Hematopoietic multipotent progenitor cell treated with erythropoietin and hydrocortisone succinate and interleukin-3 and kit ligand, for 6 days (in vitro differentiated cells): ENCODE measurements around the gene CACNA1C.

ENCODE experiments used
- DNase-seq: peaks from one replicate; pipeline ENCODE4 v3.0.0-alpha.2; 2015

CACNA1C gene

GRCh38 chr12:2374092-2374906 is 321.5 kb downstream of the CACNA1C start:
- DNase-seq, result no peak

- no peak for DNase-seq
Measured at GRCh38 chr12:2375871-2376270, 323.1 kb downstream of the CACNA1C start.

GRCh38 chr12:2376908-2377657 is 324.3 kb downstream of the CACNA1C start:
- DNase-seq, result no peak

GRCh38 chr12:2378835-2379330 is 326.1 kb downstream of the CACNA1C start:
- DNase-seq, result no peak

GRCh38 chr12:2380946-2381345 is 328.2 kb downstream of the CACNA1C start:
- no peak for DNase-seq

- DNase-seq, result peak; percentile 48
Measured at GRCh38 chr12:2382370-2383155, 329.8 kb downstream of the CACNA1C start.

- DNase-seq, result no peak
Measured at GRCh38 chr12:2383325-2384028, 330.7 kb downstream of the CACNA1C start.

- DNase-seq, result no peak
Measured at GRCh38 chr12:2384029-2384386, 331.2 kb downstream of the CACNA1C start.

- no peak for DNase-seq
Measured at GRCh38 chr12:2384533-2385351, 332.0 kb downstream of the CACNA1C start.

- DNase-seq, result no peak
Measured at GRCh38 chr12:2385529-2385928, 332.7 kb downstream of the CACNA1C start.

- DNase-seq, result no peak
Measured at GRCh38 chr12:2386566-2386965, 333.8 kb downstream of the CACNA1C start.

- no peak for DNase-seq
Measured at GRCh38 chr12:2387103-2387834, 334.5 kb downstream of the CACNA1C start.

- DNase-seq, result no peak
Measured at GRCh38 chr12:2389079-2389790, 336.4 kb downstream of the CACNA1C start.

GRCh38 chr12:2390133-2390532 is 337.3 kb downstream of the CACNA1C start:
- no peak for DNase-seq

GRCh38 chr12:2390850-2391390 is 338.1 kb downstream of the CACNA1C start:
- no peak for DNase-seq

GRCh38 chr12:2391740-2392331 is 339.0 kb downstream of the CACNA1C start:
- DNase-seq, result no peak

- no peak for DNase-seq
Measured at GRCh38 chr12:2393016-2393415, 340.2 kb downstream of the CACNA1C start.

- no peak for DNase-seq
Measured at GRCh38 chr12:2393996-2394395, 341.2 kb downstream of the CACNA1C start.

- peak; percentile 73 for DNase-seq
Measured at GRCh38 chr12:2395354-2395977, 342.7 kb downstream of the CACNA1C start.
